Right lobe of liver (tissue), 6 donors: Measurements from ENCODE around the gene ZBTB8B. TPM values are rescaled to one million over a fixed set of nuclear protein-coding genes. Genes with fewer than 3 reads are reported as not detected.

Source experiments
- ATAC-seq, 4 donors: fragments of 200-7000 bp; cut with Tn5 transposase; one replicate each; pipeline ENCODE4 v1.9.1; 2020; ENCODE audit warnings: mild to moderate bottlenecking in 4 of 4, moderate library complexity in 4 of 4
- DNase-seq, 3 donors: peaks; one replicate each; pipeline ENCODE4 v3.0.0-alpha.2; 2020
- H3K27ac ChIP-seq, 3 donors: fragments of 200-600 bp; one replicate each; pipeline ENCODE4 v1.8.0; 2022
- H3K27me3 ChIP-seq, 2 donors: fragments of 200-600 bp; one replicate each; pipeline ENCODE4 v1.8.0; 2022
- H3K36me3 ChIP-seq, 4 donors: fragments of 200-600 bp; sonication (generic) in 1 of 4; one replicate each; pipeline versions ENCODE4 v1.5.1 to v1.8.0; 2017 to 2022; ENCODE audit warnings: control low read depth in 1 of 4
- H3K4me1 ChIP-seq, 4 donors: fragments of 200-600 bp; sonication (generic) in 1 of 4; one replicate each; pipeline versions ENCODE4 v1.5.1 to v1.8.0; 2017 to 2022; ENCODE audit warnings: control low read depth in 1 of 4
- H3K4me3 ChIP-seq, 3 donors: fragments of 200-600 bp; one replicate each; pipeline ENCODE4 v1.8.0; 2022
- H3K9me3 ChIP-seq, 4 donors: fragments of 200-600 bp; sonication (generic) in 1 of 4; one replicate each; pipeline versions ENCODE4 v1.5.1 to v1.8.0; 2017 to 2022; ENCODE audit warnings: control low read depth in 1 of 4
- POLR2A ChIP-seq: fragments of 450-650 bp; IDR thresholded peaks from one replicate; pipeline ENCODE4 v1.6.1; 2017; ENCODE audit warnings: antibody characterized with exemption, mild to moderate bottlenecking
- WGBS: methylation state at CpG from one replicate; pipeline ENCODE4 v1.1.6; 2018; ENCODE audit warnings: low coverage, low lambda C conversion rate; ENCODE audit not compliant: insufficient coverage; ENCODE audit errors: missing lambda C conversion rate; 5-methylcytosine and 5-hydroxymethylcytosine counted together
- intact Hi-C, 2 donors: fragments of 100-400 bp; cut with DNase I; formaldehyde crosslinking; loops; one replicate each; pipeline versions ENCODE4 v1.11.2 to v1.14.1; 2022
- total RNA-seq, 6 experiments: library from RNA; depleted of rRNA in 2 of 6; stranded (reverse); fragments of >200 nt in 2 of 6; fragmentation: NEBNext Ultra II Directional in 3 of 6; extraction: Animal tissue kit (Norgen Biotek cat#: 25700) in 3 of 6; gene quantifications; one replicate each; pipeline versions ENCODE4 v1.1.0 to v1.2.4, GENCODE V29; 2016 to 2023
- TF ChIP-seq, protein P1 (sequence below), 4 donors: fragments of 200-600 bp in 3 of 4; fragments of 450-650 bp in 1 of 4; IDR thresholded peaks; one replicate each; pipeline versions ENCODE4 v1.5.1 to v1.8.0; 2016 to 2022; ENCODE audit warnings: antibody characterized with exemption in 4 of 4, mild to moderate bottlenecking in 2 of 4
- donor health status: DM: no; HTN: yes; CAD: no.
- donor health status: DM: no; HTN: no; CAD: no.
- donor health status: DM: no; HTN: no; CAD: no.
- donor health status: DM: no; HTN: yes; CAD: no.
- donor health status: DM: no; HTN: yes; CAD: no.

ZBTB8B gene
- total RNA-seq, 6 experiments from 2014 or later, result not detected

DNA sequence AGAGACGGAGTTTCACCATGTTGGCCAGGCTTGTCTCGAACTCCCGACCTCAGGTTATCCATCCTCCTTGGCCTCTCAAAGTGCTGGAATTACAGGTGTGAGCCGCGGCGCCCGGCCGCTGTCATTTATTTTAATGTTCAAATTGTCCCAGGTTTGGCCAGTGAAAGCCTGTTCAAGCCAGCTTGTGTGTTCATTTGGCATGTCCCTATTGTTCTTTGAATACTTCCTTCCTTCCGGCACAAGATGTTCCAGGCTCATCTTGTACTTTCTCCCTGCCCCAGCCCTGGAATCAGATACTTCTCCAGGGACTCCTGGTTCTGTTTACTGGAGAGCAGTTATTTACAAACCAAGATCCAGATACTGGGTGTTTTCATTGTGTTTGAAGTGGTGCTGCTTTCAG, 37.0 kb downstream of the ZBTB8B start:
- no peaks in the 10 kb centered on the region for H3K9me3 ChIP-seq
- no peak for TF ChIP-seq POLR2A
- TF ChIP-seq, protein P1, sequence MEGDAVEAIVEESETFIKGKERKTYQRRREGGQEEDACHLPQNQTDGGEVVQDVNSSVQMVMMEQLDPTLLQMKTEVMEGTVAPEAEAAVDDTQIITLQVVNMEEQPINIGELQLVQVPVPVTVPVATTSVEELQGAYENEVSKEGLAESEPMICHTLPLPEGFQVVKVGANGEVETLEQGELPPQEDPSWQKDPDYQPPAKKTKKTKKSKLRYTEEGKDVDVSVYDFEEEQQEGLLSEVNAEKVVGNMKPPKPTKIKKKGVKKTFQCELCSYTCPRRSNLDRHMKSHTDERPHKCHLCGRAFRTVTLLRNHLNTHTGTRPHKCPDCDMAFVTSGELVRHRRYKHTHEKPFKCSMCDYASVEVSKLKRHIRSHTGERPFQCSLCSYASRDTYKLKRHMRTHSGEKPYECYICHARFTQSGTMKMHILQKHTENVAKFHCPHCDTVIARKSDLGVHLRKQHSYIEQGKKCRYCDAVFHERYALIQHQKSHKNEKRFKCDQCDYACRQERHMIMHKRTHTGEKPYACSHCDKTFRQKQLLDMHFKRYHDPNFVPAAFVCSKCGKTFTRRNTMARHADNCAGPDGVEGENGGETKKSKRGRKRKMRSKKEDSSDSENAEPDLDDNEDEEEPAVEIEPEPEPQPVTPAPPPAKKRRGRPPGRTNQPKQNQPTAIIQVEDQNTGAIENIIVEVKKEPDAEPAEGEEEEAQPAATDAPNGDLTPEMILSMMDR (IDR thresholded peaks at IDR 0.05), result no peak
- no peak for DNase-seq
- ATAC-seq, result peak; percentile 35 to 72 (median 54)
- 65% methylated on average over 5 of the region's 9 CpGs for WGBS
- H3K4me3 ChIP-seq, result no peak overlapping the region
- H3K27me3 ChIP-seq, result no peaks in the 10 kb centered on the region
- H3K4me1 ChIP-seq, result no peaks in the 10 kb centered on the region
- intact Hi-C loops, result no loop called here
- H3K27ac ChIP-seq, result peak overlapping the region; percentile 63 to 73 (median 71)
- H3K36me3 ChIP-seq, result no peaks in the 10 kb centered on the region

DNA sequence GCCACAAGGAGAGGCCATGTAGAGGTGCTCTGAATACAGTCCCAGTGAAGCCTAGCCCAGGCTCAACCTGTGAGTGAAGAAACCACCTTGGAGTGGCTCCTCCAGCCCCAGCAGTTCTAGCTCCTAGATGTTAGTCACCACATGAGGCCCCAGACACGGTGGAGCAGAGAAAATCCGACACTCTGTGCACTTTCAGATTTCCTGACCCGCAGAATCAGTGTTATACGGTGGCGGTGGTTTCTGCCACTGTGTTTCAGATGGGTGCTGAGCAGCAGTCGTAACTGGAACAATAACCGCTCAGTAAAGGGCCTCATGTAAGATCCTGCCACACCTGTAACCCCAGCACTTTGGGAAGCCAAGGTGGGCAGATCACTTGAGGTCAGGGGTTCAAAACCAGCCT, 38.3 kb downstream of the ZBTB8B start:
- no peak for ATAC-seq
- H3K4me3 ChIP-seq, result no peak overlapping the region

DNA sequence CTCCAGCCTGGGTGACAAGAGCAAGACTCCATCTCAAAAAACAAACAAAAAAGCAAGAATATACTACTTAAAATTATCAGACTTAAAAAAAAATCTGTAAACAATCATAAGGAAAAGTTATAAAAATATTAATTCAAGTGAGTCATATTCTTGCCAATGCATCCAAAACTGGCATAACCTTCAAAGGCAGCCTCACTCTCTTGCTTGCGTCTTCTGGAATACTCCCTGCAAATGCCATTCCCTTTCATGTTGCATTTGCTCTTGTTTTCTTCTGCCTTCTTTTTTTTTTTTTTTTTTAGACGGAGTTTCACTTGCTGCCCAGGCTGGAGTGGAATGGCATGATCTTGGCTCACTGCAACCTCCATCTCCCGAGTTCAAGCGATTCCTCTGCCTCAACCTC, 42.1 kb downstream of the ZBTB8B start:
- H3K36me3 ChIP-seq, result no peaks in the 10 kb centered on the region
- no peak for DNase-seq
- intact Hi-C loops, result no loop called here
- TF ChIP-seq, protein P1 (IDR thresholded peaks at IDR 0.05), result no peak
- no peak for TF ChIP-seq POLR2A
- no peaks in the 10 kb centered on the region for H3K27me3 ChIP-seq
- H3K4me1 ChIP-seq, result no peaks in the 10 kb centered on the region
- no peak for ATAC-seq
- 72% methylated on average over 4 of the region's 4 CpGs for WGBS
- H3K4me3 ChIP-seq, result no peak overlapping the region
- no peaks in the 10 kb centered on the region for H3K9me3 ChIP-seq
- no peak overlapping the region for H3K27ac ChIP-seq

More for the DNA sequence above, 38.3 kb downstream of the ZBTB8B start:
- TF ChIP-seq, protein P1 (IDR thresholded peaks at IDR 0.05), result no peak
- no peak for TF ChIP-seq POLR2A
- 87% methylated on average over 3 of the region's 7 CpGs for WGBS
- H3K4me1 ChIP-seq, result no peaks in the 10 kb centered on the region
- intact Hi-C loops, result no loop called here
- H3K36me3 ChIP-seq, result no peaks in the 10 kb centered on the region
- H3K27ac ChIP-seq, result no peak overlapping the region
- no peak for DNase-seq
- H3K27me3 ChIP-seq, result no peaks in the 10 kb centered on the region
- no peaks in the 10 kb centered on the region for H3K9me3 ChIP-seq

DNA sequence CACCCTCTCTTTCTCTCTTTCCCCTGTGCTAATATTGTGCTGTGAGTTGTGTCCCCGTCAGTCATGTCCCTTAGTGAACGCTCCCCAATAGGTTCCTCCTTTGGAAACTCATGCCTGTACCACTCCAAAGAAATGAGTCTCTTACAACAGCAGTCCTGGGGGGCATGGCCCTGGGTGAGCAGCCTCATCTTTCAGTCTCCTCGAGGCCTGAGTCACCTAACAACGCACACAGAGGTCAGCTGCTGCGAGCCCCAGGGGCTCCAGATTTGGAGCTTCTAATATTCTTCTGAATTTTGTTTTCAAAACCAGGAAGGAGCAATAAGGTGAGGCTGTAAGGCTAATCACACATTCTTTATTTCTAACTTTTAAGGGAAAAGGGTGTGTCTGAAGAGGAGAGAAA, 43.9 kb downstream of the ZBTB8B start:
- Histone ChIP-seq H3K27me3 (no peaks in the 10 kb centered on the region), H3K27ac (no peak overlapping the region), H3K9me3 (no peaks in the 10 kb centered on the region), H3K4me3 (no peak overlapping the region), H3K36me3 (no peaks in the 10 kb centered on the region), H3K4me1 (no peaks in the 10 kb centered on the region)
- ATAC-seq (no peak), DNase-seq (no peak)
- intact Hi-C loops, result no loop called here
- TF ChIP-seq, protein P1 (IDR thresholded peaks at IDR 0.05), result no peak
- TF ChIP-seq POLR2A, result no peak
- 83% methylated on average over 4 of the region's 5 CpGs for WGBS

DNA sequence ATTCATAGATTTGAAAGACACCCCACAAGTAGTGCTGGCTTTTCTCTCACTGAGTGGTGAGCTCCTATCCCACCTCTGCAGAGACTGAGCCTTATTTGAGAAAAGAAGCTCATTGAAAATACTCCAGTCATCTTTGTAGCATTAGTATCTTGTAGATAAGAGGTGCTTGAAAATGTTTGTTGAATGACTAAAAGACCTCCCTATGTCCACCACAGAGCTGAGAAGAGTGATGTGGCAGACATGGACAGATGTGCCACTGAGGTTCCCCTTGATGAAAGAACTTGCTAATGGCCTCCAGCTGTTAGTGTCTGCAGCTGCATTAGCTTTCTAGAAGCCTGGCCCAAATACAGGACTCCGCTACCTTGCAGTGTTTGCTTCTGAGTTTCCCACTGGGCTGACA, 45.1 kb downstream of the ZBTB8B start:
- H3K9me3 ChIP-seq, result no peaks in the 10 kb centered on the region
- H3K27ac ChIP-seq, result no peak overlapping the region
- no CpG with 5 or more reads among the region's 1 CpG for WGBS
- no peak for DNase-seq
- no peaks in the 10 kb centered on the region for H3K27me3 ChIP-seq
- H3K4me1 ChIP-seq, result no peaks in the 10 kb centered on the region
- H3K36me3 ChIP-seq, result no peaks in the 10 kb centered on the region
- no peak for ATAC-seq
- TF ChIP-seq POLR2A, result no peak
- TF ChIP-seq, protein P1 (IDR thresholded peaks at IDR 0.05), result no peak
- intact Hi-C loops, result no loop called here
- H3K4me3 ChIP-seq, result no peak overlapping the region
